ENCODE data around the gene STK39.

STK39 gene

DNA sequence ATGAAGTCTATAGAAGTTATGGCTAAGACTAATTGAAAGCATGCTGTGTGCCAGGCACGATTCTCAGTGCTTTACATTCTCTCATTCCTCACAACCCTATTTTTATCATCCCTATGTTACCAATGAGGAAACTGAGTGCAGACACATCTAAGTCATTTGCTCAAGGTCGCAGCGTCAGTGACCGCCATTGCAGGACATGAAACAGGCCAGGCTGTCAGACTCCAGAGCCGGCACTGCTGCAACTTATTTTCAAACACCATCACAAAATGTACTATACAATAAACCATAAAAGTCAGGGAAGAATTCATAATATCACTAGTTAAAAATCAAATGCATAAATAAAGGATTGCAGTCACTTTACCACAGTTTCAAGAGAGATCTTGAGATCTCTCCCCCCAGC is 5.6 kb downstream of the STK39 start:
- no peak for DNase-seq

DNA sequence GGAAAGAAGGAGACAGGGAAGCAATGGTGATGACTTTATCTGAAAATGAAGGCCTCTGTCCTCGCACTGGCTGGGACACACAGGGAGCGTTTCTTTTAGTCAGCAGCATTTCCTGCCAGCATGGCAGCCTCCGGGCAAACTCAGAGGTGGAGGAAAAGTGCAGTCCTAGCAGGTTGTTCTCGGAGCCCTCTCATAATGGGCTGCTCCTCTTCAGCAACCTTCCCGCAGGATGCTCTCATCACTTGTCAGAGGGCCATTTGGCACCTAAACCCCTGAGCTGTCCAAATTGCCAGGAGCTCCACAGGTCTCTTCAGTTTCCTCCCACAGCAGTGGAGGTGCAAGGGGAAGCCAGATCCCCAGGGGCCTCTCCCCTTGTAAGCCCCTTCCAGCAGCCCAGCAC is 6.2 kb downstream of the STK39 start:
- no peak for DNase-seq

DNA sequence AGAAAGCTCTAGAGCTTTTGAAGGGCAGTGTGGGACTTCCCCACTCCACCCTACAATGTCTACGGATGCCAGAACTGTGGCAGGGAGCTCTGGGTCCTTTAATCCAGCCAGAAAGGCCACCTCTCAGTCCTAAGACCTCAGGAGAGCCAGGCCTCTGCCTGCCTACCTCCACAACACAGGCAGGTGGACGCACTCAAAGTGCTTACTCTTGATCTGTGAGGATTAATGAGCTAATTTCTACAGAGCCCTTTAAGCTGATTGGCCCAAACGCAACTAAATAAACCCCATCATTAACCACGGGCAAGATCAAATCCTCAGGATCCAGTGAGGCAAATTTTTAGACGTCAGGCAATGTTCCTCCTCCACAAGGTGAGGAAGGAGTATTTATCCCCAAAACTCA is 8.1 kb downstream of the STK39 start:
- no peak for DNase-seq

DNA sequence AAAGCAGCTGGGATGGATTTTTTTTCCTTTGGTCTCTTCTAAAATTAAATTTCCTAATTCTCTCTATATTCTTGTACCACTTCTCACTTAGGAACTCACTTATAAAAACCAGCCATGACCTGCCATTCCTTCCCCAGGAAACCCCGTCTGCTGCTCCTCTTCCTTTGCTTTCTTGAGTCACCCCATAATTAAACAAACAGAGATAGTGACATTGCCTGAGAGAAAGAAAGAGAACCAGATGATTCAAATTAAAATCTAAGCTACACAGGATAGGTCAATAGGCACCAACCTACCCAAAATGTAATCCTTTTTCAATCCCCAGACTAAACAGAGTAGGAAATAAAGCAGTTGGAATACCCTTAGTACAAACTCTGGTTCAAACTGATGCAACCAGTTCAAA is 9.7 kb downstream of the STK39 start:
- DNase-seq: no peak

DNA sequence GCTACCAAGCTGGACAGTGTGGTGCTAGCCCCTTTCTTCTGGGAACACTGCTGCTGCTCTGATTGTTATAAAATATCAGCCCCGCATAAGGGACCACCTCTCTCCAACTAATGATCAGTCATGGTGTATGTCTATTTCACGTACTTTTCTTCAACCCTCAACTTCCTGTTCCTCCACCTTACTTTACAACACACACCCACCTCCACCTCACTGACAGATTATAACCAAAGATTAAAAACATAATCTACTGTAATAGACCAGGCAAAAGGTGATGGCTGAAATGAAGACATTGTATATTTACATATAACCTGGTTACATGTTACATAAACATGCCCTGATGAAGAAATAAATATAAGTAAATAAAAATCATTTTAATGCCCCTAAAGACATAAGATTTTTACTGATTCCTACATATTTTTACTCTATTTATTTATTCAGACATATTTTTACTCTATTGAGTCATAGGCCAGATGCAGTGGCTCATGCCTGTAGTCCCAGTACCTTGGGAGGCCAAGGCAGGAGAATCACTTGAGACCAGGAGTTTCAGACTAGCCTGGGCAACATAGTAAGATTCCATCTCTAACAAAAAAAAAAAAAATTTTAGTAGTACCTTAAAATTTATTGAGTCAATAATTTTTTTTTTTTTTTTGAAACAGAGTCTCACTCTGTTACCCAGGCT is 12.8 kb downstream of the STK39 start:
- DNase-seq: no peak

DNA sequence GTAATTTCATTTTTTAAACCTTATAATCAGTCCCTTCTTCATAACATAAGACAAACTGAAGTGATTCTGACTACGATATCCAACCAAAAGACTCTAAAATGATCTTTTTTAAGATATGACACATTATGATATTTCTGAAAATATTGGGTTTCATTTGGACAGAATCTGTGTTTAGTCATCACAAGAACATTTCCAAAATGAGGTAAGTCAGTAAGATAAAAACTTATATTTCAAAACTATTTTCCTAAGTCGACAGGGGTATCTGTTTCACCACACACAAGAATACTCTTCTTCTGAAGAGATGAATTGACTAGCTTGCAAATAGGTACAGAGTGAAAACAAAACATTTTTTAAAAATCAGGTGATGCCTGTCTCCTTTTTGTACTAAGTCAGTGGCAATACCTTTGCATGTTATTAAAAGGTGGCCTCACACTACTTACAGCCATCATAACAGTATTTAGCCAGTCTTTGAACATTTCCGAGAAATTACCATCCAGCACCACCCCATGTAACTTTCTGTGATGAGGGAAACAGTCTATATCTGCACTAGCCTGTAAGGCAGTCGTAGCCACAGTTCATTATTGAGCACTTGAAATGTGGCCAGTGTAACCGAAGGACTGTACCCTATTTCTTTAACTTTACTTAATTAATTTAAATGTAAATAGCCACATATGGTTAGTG is 13.5 kb downstream of the STK39 start:
- DNase-seq: no peak

DNA sequence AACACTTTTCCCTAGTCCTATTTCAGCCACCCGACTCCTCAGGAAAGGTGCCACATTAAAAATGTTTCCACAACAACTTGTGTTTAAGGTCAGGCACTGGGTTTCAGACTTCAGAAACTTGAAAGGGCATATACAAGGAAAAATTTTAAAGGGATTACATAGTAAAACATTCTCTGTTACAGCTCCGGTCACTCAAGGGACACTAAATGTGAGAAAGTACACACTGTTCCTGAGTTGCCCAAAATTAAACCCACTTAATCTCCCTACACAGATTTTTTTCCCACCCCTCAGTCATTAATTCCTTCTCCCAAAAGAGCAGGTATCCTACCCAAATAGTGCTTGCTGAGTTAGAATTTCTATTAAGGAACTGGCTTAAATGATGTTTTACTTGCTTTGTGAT is 14.2 kb downstream of the STK39 start:
- no peak for DNase-seq

DNA sequence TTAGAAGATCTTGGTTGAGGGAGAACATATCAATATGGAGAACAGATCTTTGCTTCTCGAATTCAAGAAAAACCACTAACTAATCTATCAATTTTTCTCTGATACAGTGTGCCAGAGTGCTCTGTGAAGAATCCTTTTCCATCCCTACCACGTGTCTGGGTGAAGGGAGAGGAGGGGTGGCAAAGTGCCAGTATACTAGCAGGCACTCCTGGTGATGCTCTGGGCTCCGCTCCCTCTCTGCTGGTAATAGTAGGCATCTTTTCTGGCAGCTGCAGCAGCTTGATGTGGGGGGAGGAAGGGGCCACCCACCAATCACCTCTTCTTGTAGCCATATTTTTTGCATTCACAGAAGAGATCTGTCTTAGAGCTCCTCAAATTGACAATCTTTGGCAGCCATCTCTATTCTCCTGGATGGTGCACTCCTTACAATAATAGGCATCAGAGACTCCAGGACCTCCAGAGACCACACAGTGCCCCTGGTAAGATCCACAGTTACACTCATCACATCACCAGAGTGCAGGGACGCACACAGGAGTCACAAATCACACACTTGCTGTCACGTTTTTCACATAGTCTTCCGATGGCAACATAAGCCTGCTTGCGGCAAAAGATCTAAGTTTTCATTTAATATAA is 15.7 kb downstream of the STK39 start:
- no peak for DNase-seq

DNA sequence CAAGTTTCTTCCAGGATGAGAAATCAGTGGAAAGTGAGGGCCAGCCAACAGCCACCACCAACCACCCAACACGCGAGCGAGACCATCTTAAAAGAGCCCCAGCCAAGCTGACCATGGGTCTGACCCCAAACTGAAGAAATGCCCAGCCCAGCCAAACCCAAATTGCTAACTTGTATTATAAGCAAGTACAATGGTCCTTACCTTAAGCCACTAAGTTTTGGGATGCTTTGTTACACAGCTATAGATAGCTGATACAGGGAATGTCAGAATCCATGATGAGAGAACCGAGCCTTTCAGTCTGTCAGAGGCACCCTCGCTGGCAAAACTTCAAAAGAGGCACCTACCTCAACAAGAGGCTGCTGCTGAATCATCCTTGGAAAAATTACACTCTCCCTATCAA is 17.0 kb downstream of the STK39 start:
- no peak for DNase-seq

DNA sequence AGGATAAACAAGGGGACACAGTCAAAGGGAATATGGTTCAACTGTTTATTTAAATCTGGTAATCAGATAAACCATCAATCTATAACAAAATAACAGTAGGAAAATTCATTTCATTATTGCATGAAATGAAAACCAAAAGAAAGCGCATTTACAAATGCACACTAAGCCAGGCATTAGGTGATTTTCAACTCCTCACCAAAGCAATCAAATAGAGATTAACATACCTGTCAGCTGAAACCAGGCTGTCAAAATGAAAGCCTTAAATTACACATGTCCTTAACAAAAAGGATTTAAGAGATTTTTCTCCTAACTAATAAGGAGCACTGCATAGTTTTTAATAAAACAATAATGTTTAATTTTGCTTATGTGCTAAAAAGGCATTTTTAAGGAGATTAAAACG is 23.0 kb downstream of the STK39 start:
- no peak for DNase-seq

DNA sequence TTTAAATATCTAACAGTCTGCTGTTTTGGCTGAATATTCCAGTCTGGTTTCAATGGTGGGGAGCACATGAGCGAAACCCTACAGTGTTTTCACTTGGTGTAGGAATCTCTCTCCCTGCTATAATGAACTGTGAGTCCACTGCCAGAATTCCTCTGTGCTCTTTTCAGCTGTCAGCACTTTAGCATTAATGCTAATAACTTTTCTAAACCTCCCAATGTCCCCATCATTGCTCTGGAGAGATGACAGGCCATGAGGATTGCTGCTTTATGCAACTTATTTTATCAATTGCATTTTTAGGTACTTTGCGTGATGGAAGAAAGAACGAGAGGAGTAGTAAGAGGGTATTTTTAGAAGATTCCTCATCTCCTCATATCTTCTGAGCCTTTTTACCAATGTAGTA is 25.3 kb downstream of the STK39 start:
- DNase-seq: no peak

DNA sequence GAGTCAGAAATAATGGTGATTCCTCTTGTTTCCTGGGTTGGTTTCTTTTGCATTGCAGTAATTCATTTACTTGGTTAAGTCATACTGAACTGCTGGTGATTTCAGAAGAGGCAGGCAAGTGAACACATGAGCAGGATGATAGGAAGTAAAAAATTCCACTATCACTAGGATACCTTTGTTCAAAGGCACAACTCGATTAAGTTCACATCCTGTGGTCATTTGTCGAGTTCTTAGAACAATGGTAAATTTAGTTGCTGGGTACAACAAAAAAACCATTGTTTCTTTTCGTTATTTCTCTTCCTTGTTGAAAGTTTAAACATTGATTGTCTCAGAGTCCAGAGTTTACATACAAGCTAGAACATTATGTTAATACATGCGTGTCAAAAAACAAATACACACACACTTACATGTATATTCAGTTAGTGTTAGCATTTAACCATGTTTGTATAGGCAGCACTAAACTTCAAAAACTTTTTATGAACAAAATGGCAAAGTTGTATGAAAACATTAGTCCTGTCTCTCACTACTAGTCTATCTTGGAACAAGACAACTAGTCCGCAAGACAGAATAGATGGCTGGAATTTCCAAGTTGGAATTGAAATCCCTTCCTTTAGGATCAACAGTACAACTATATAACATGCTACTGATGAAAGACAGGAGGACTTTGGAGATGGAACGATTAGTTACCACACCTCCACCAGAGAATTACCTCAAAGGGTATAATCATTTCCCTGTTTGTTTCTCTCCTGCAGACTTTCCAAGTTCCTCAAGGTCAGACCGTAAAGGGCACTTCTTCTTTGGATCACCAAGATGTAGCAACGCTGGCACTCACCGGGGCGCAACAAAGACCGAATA is 26.2 kb downstream of the STK39 start:
- no peak for DNase-seq

DNA sequence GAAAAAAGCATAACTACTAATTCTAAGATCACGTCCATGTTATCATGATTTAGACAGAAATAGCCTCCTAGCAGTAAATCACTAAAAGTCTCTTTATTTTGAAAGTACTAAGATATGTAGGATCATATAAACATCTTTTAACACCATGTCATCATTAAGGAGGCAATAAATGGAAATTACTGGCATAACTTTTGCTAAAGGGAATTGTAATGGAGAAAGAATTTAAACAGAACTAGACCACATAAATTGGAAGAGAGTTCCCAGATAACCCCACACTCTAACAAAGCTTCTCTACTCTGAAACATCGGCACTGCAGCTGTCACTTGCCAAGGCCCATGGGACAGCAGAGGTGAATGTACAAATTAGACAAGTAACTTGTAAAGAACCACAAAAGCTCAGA is 29.5 kb downstream of the STK39 start:
- DNase-seq: no peak

DNA sequence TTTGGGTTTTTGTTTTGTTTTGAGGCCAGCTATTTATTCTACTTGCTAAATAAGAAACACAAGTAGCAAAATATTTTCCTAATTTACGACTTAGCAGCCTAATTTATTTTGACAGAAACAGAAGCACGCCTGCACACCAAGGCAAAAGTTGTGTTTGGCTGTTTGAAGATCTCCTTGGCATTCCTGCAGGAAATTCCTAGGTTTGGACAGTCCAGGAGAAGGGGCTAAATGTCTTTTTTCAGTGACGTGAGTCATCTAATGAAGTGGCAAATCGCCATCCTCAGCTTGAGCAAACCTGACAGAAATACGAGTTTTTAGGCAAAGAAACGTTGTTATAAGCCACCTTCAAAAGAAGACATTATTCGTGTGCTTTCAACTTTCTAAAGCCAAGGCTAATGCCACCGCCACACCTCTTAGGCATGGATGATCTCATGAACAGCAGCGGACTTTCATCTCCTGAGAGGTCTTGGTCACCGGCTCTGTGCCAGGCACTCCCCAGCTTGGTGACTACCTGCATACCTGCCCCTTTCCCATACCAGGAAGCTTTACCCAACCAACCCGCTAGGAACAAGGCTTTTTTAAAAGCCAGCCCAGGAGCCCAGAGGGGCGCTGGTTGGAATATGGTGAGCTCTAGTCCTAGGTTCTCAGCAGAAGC is 30.9 kb downstream of the STK39 start:
- no peak for DNase-seq

DNA sequence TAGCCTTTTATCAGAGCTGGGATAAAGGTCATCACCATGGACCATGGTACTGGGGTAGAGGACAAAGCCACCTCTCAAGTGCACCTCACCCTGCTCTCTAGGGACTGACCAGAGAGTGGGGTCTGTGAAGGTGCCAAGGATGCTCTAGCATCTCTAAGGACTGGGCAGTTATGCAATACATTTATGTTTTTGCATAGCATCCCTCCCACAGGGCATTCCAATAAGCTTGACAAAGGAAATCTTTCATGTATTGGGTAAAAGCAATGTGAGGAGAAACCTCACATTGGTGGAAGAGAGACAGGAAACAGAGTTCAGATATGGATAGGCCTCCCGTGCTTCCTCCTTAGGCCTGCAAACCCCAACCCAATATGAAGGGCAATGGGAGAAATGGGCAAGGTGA is 31.6 kb downstream of the STK39 start:
- no peak for DNase-seq

DNA sequence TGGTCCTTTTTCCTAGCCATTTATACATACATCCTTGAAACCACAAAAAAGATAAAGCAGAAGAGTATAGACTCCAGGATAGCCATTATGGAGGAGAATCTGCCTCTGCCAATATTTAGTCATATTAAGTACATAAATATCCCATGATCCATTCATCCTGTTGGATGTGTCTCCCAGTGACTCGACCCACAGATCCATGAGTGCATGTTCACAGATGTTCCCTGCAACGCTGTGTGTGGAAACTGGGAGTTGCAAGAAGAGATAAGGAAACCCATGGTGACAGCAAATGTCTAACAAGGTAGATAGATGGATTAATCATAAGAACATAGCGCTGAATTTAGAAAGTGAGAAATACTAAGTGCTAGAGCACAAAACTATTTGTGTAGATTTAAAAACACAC is 34.5 kb downstream of the STK39 start:
- no peak for DNase-seq

DNA sequence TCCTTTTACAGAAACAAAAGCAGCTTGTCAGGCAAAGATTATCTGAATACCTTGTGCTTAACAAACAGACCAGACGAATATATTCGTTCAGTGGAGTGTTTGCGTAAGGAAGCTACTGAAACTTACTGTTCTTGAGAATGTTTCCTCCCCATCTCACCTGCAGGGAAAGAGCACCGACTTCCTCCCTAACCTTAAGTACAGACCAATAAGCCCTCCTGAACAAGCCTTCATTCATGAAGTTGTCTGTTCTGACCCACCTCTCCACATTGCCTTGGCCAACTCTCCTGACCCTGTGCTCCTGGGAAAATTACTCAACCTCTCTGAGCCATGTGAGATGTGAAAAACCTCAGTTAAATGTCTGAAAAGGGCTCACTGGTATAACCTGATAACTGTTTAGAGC is 35.2 kb downstream of the STK39 start:
- DNase-seq: no peak

DNA sequence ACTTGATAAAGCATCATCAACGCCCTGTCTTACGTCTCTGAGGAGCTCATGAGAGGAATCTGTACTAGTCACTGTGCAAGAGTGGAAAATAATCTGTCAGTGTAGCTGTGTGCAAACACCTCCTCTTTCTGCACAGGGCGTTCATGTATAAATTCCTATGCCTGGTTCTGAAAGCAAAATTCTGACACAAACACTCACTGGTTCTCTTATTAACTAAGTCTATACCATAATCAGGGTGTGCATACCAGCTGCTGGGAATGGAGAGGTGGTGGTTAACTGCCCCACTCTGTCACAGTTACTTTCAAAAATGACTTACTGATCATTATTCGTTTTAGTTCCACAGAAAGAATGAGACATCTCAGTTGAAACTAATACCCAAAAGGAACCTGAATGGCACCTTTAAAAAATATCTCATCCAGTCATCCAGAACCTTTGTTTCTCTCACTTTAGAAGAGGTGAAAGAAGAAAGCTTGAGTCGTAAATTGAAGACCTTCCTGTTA is 35.7 kb downstream of the STK39 start:
- no peak for DNase-seq

DNA sequence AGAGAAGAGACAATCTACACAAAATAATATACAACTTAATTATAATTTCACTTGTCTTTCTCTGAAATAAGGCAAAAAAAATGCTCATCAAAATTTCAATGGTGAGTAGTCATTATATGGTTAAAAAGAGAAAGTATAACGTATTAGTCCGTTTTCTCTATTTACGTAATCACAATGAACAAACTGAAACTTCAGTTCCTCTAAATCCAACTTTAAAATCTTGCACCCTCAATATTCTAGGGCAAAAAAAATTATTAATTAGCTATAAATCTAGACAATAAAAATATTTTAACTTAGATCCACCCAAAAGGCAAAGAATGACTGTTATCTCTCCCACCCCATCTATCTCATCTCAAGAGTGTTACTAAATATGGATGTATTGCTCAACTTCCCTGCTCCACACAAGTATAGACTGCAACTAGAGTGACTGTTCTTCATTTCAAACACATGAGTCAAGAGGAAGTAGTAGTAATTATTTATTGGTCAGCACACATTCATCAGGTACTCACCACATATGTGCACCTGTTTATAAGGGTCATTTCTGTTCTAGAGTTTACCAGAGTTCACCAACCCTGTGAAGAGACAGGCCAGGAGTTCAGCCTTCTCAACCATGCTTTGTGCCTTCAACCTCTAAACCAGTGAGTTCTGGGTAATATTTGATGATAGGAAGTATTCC is 36.4 kb downstream of the STK39 start:
- DNase-seq: no peak

DNA sequence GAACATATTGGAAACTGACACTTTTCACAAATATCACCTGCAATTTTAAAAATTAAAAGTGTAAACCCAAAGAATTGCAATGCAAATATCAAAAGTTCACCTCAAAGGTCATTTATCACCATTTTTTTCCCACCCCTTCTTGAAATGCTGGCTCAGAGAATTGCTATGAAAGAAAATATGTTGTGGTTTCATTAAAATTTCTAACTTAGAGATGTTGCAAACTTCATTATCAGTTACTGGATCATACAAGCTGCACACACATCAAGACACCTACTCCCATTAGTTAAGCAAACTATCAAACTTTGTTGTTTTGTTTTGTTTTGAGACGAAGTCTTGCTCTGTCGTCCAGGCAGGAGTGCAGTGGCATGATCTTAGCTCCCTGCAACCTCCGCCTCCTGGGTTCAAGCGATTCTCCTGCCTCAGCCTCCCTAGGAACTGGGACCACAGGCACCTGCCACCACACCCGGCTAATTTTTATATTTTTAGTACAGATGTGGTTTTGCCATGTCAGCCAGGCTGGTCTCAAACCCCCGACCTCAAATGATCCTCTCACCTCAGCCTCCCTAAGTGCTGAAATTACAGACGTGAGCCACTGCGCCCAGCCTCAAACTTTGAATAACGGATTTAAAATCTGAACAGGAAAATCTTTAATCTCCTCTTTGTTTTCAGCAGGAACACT is 37.0 kb downstream of the STK39 start:
- DNase-seq: no peak

DNA sequence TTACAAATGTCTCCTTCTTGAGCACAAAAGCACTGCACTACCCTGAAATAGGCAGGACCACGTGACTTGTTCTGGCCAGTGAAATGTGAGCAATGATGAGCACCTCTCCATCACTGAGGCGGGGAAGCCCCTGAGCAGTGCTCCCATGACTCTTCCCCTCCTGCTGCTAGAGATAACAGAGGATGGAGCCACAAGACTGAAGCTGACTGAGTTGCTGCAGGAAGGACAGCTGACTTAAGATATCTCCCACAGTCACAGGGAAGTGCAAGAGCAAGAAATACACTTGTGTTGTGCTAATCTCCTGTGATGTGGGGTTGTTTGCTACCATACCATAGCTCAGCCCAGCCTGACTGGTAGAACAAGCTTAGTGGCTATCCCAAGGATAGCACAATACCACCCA is 38.7 kb downstream of the STK39 start:
- no peak for DNase-seq

DNA sequence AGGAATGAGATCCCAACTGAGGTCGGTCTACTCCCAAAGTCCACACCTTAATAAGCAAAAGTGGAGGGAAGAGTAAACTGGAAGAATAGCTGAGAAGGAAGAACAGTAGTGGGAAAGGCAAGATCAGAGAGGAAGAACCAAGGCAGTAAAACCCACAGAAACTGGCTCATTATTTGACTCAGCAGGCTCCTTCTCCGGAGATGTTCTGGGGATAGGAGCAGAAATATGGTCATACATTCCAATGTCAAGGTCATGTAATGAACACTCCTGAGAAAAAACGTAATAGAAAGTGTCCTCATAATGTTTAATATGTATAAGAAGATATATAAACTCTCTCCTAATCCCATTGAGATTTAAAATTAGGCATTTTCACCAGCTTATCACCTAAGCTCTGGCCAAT is 39.5 kb downstream of the STK39 start:
- no peak for DNase-seq

Data from retina (tissue), 1 donor.